ENCODE measurements around the gene DHX34. TPM values are rescaled to one million over a fixed set of nuclear protein-coding genes. Genes with fewer than 3 reads are reported as not detected.

Gene DHX34
- total RNA-seq, 1 experiment from 2014 or later, result 38.2 TPM

DNA sequence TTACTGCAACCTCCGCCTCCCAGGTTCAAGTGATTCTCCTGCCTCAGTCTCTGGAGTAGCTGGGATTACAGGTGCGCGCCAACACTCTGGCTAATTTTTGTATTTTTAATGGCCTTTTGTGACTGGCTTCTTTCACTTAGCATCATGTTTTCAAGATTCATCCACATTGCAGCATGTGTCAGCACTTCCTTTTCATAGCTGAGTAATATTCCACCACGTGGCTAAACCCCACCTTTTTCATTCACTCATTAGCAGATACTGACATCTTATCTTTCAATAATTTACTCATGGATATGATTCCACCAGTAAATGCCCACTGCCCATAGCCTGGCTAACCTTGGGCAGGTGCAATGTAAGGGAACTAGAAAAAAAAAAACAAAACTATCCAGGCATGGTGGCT lies 32.6 kb upstream of the DHX34 start:
- Histone ChIP-seq H4K5ac (ENCODE audit: insufficient read length, low read depth, low read length) (no peak overlapping the region), H3K9me3 (ENCODE audit: control insufficient read depth, low read depth, low read length) (no peaks in the 10 kb centered on the region), H3K4me1 (ENCODE audit: insufficient read depth, low read length) (no peaks in the 10 kb centered on the region), H3K27ac (ENCODE audit: insufficient read length, low read depth, low read length) (no peak overlapping the region), H3K79me2 (ENCODE audit: insufficient read depth, low read length) (no peaks in the 10 kb centered on the region), H4K20me1 (ENCODE audit: control insufficient read depth, insufficient read depth, insufficient read length) (no peaks in the 10 kb centered on the region), H4K8ac (replicated peaks; ENCODE audit: insufficient read length, low read depth, low read length) (no peak overlapping the region), H3K14ac (ENCODE audit: insufficient read depth, low read length) (no peak overlapping the region), H2AK5ac (ENCODE audit: insufficient read length, low read length) (no peak overlapping the region), H3K18ac (ENCODE audit: insufficient read length, low read depth, low read length) (no peak overlapping the region), H4K91ac (ENCODE audit: insufficient read length, low read depth, low read length) (no peak overlapping the region), H3T11ph (ENCODE audit: low read length) (no peak overlapping the region), H3K56ac (ENCODE audit: insufficient read length, low read depth, low read length) (no peak overlapping the region), H2BK120ac (ENCODE audit: low read depth, low read length, poor library complexity, severe bottlenecking) (no peak overlapping the region), H3K27me3 (ENCODE audit: insufficient read depth, low read length) (no peaks in the 10 kb centered on the region), H3K4me2 (ENCODE audit: insufficient read depth, insufficient read length, low read length) (no peak overlapping the region), H3K23ac (ENCODE audit: insufficient read length, low read depth, low read length) (no peak overlapping the region), H3K9ac (ENCODE audit: extremely low read depth, insufficient read length, low read length) (no peak overlapping the region), H2BK20ac (ENCODE audit: low read depth, low read length, poor library complexity, severe bottlenecking) (no peak overlapping the region), H2BK12ac (ENCODE audit: insufficient read length, low read depth, low read length) (no peak overlapping the region), H3K23me2 (ENCODE audit: insufficient read length, low read depth, low read length, poor library complexity, severe bottlenecking) (peaks cover 3% of the 10 kb centered on the region), H2BK5ac (ENCODE audit: insufficient read length, low read length) (no peak overlapping the region), H3K4ac (ENCODE audit: low read depth, low read length) (no peak overlapping the region), H2BK15ac (ENCODE audit: low read depth, low read length) (no peak overlapping the region), H3K79me1 (ENCODE audit: insufficient read depth, low read depth, low read length, poor library complexity, severe bottlenecking) (no peaks in the 10 kb centered on the region), H2AFZ (ENCODE audit: low read length) (no peak overlapping the region)
- Mint-ChIP-seq H3K27me3 (ENCODE audit: low read depth) (peaks cover 20% of the 10 kb centered on the region), H3K4me3 (no peak overlapping the region), H3K9me3 (no peaks in the 10 kb centered on the region; a peak in 1 of 5 replicates), H3K4me1 (peaks cover 0 to 6% of the 10 kb centered on the region in 2 experiments; a peak in 1 of 4 replicates), H3K27ac (no peak overlapping the region), H3K36me3 (ENCODE audit: insufficient read depth in 1 of 3, low read depth in 3 of 3) (no peaks in the 10 kb centered on the region; a peak in 1 of 7 replicates)
- DNase-seq, result no peak
- no CpG with 5 or more reads among the region's 4 CpGs for WGBS (ENCODE audit: extremely low coverage, insufficient read length, low lambda C conversion rate)
- TF ChIP-seq, protein P1, sequence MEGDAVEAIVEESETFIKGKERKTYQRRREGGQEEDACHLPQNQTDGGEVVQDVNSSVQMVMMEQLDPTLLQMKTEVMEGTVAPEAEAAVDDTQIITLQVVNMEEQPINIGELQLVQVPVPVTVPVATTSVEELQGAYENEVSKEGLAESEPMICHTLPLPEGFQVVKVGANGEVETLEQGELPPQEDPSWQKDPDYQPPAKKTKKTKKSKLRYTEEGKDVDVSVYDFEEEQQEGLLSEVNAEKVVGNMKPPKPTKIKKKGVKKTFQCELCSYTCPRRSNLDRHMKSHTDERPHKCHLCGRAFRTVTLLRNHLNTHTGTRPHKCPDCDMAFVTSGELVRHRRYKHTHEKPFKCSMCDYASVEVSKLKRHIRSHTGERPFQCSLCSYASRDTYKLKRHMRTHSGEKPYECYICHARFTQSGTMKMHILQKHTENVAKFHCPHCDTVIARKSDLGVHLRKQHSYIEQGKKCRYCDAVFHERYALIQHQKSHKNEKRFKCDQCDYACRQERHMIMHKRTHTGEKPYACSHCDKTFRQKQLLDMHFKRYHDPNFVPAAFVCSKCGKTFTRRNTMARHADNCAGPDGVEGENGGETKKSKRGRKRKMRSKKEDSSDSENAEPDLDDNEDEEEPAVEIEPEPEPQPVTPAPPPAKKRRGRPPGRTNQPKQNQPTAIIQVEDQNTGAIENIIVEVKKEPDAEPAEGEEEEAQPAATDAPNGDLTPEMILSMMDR (conservative IDR thresholded peaks at IDR 0.05), result no peak
